ENCODE measurements around the gene ZNF142. TPM values are rescaled to one million over a fixed set of nuclear protein-coding genes. Genes with fewer than 3 reads are reported as not detected.

ZNF142 gene
- total and polyA plus RNA-seq, 2 of the 4 experiments (the other 2 are of a cell fraction), result 4.3 to 9.7 TPM

DNA sequence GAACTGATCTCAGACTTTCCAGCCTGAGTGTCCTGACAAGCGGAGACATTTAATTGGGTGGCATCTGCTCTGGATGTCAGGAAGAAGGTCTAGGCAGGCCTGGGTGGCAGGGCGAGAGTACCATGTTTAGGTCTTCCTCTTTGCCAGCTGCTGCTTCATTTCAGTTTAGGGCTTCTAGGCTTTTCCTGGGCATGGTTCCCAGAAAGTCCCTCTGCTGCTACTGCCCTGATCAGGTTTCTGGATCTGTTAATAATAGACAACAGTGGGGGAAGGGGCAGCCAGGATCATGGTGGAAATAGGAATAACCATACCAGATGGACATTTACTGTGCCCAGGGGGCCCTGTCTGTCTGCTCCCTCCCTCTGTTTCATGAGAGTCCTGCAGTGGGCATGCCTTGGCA lies 54.0 kb downstream of the ZNF142 start:
- Histone ChIP-seq H3K27ac (ENCODE audit: insufficient read depth, low read length) (no peak overlapping the region), H2AFZ (replicated peaks; ENCODE audit: low read length, poor library complexity) (peak overlapping the region; percentile 66), H4K5ac (ENCODE audit: low read depth, low read length) (no peak overlapping the region), H3K56ac (ENCODE audit: extremely low read depth, insufficient read depth, low read length) (no peak overlapping the region), H2BK20ac (ENCODE audit: low read depth, low read length) (no peak overlapping the region), H4K8ac (ENCODE audit: low read depth in 2 of 2, low read length in 2 of 2) (peak overlapping the region; percentile 15 to 41; a peak in 2 of 4 replicates), H2BK15ac (ENCODE audit: low read depth, low read length) (no peak overlapping the region), H3K9me1 (ENCODE audit: insufficient read depth, low read length) (no peaks in the 10 kb centered on the region), H3K23ac (ENCODE audit: low read depth, low read length) (0 out of 2 replicates have a peak overlapping the region, but pooled peaks have one; percentile 38), H4K20me1 (ENCODE audit: insufficient read depth, low read length) (no peaks in the 10 kb centered on the region), H3K4me1 (ENCODE audit: control insufficient read depth, insufficient read depth, low read length) (peaks cover 8% of the 10 kb centered on the region), H2BK5ac (ENCODE audit: low read depth, low read length, poor library complexity, severe bottlenecking) (no peak overlapping the region), H2AK9ac (replicated peaks; ENCODE audit: low read depth, low read length, poor library complexity) (peak overlapping the region; percentile 31), H3K4me3 (ENCODE audit: insufficient read depth, low read depth, low read length) (no peak overlapping the region), H2BK120ac (ENCODE audit: low read depth, low read length) (no peak overlapping the region), H3K9me3 (ENCODE audit: control insufficient read depth, insufficient read depth, low read length) (no peaks in the 10 kb centered on the region), H3K14ac (replicated peaks; ENCODE audit: low read depth, low read length) (0 out of 2 replicates have a peak overlapping the region, but pooled peaks have one; percentile 41), H4K91ac (ENCODE audit: insufficient read depth, low read depth, low read length) (no peak overlapping the region), H3K36me3 (ENCODE audit: control insufficient read depth, insufficient read depth, low read length) (no peaks in the 10 kb centered on the region), H3K27me3 (ENCODE audit: control insufficient read depth, insufficient read depth, low read length) (no peaks in the 10 kb centered on the region), H3K4me2 (ENCODE audit: low read depth, low read length) (peak overlapping the region; percentile 48; the same call in 1 of the 2 replicates), H3K4ac (ENCODE audit: low read depth, low read length) (peak overlapping the region; percentile 36), H3K9ac (ENCODE audit: low read depth, low read length) (no peak overlapping the region), H3K79me1 (ENCODE audit: low read depth in 1 of 2, low read length in 2 of 2) (no peaks in the 10 kb centered on the region), H3K18ac (ENCODE audit: low read depth, low read length) (no peak overlapping the region), H2AK5ac (ENCODE audit: low read depth, low read length) (no peak overlapping the region)
- intact Hi-C loops (cut with micrococcal nuclease), result loop anchor here (5.0 kb wide), 1 partner anchor 33 kb away; no protein-coding TSS in a partner anchor
- ChIA-PET CTCF (no interaction called here), POLR2A (ENCODE audit: unreplicated experiment) (no interaction called here)
- dilution Hi-C loops (cut with HindIII; ENCODE audit: low sequenced_read_pairs, unreplicated experiment), result no loop called here
- in situ Hi-C loops (cut with MboI; ENCODE audit: low sequenced_read_pairs), result no loop called here
- BruUV-seq (replicated peaks), result no TSS peak
- DNase-seq, result peak; percentile 78
- no CpG with 5 or more reads among the region's 2 CpGs for WGBS, 2 experiments (ENCODE audit: extremely low coverage in 2 of 2, insufficient read length in 1 of 2)
- TF ChIP-seq MAZ (IDR thresholded peaks at IDR 0.05; ENCODE audit: borderline replicate concordance, low read depth, low read length) (no peak), CEBPB (IDR thresholded peaks at IDR 0.05; ENCODE audit: low read depth, low read length) (no peak)
- TF ChIP-seq, protein P1, sequence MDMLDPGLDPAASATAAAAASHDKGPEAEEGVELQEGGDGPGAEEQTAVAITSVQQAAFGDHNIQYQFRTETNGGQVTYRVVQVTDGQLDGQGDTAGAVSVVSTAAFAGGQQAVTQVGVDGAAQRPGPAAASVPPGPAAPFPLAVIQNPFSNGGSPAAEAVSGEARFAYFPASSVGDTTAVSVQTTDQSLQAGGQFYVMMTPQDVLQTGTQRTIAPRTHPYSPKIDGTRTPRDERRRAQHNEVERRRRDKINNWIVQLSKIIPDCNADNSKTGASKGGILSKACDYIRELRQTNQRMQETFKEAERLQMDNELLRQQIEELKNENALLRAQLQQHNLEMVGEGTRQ (IDR thresholded peaks at IDR 0.05; ENCODE audit: low read depth, low read length), result no peak
- ATAC-seq (ENCODE audit: low read depth), result peak; percentile 36

Small RNA genes within 50 kb of the gene (microRNA-seq; reads per million reads assigned to microRNA genes)
- not detected for gene RNU6-136P (ENCODE audit: insufficient read depth, insufficient read length)

Small RNA genes within 50 kb of the gene (small RNA-seq; reads per million reads assigned to genes)
- gene RNU6-136P, result 0 reads per million in 5 experiments

Other genes starting within 250 kb of the ZNF142 start
- not detected in 2 replicates for gene VIL1, start 240.5 kb downstream of the ZNF142 start, total RNA-seq (2012; rRNA removed)
- not detected in 2 replicates for gene VIL1, start 240.5 kb downstream of the ZNF142 start, polyA plus RNA-seq (2012; rRNA removed)
- 6.5 and 7.5 TPM in 2 replicates for gene USP37, start 91.3 kb downstream of the ZNF142 start, total RNA-seq (2012; rRNA removed)
- gene USP37, start 91.3 kb downstream of the ZNF142 start, polyA plus RNA-seq (2012; rRNA removed), result 1.2 and 1.6 TPM in 2 replicates
- 70.5 and 71.0 TPM in 2 replicates for gene CNOT9, start 90.8 kb downstream of the ZNF142 start, total RNA-seq (2012; rRNA removed)
- gene CNOT9, start 90.8 kb downstream of the ZNF142 start, polyA plus RNA-seq (2012; rRNA removed), result 33.1 and 35.2 TPM in 2 replicates
- gene PLCD4, start 51.7 kb downstream of the ZNF142 start, total RNA-seq (2012; rRNA removed), result 1.4 and 2.0 TPM in 2 replicates
- gene PLCD4, start 51.7 kb downstream of the ZNF142 start, polyA plus RNA-seq (2012; rRNA removed), result 1.5 and 1.9 TPM in 2 replicates
- gene BCS1L, start 60 bp upstream of the ZNF142 start, total RNA-seq (2012; rRNA removed), result 39.1 and 39.2 TPM in 2 replicates
- 56.7 and 56.9 TPM in 2 replicates for gene BCS1L, start 60 bp upstream of the ZNF142 start, polyA plus RNA-seq (2012; rRNA removed)
- 54.4 and 56.5 TPM in 2 replicates for gene RNF25, start 12.4 kb upstream of the ZNF142 start, total RNA-seq (2012; rRNA removed)
- gene RNF25, start 12.4 kb upstream of the ZNF142 start, polyA plus RNA-seq (2012; rRNA removed), result 78.0 and 78.1 TPM in 2 replicates
- gene STK36, start 12.5 kb upstream of the ZNF142 start, total RNA-seq (2012; rRNA removed), result 15.3 and 17.6 TPM in 2 replicates
- 40.8 and 44.5 TPM in 2 replicates for gene STK36, start 12.5 kb upstream of the ZNF142 start, polyA plus RNA-seq (2012; rRNA removed)
- gene TTLL4, start 51.2 kb upstream of the ZNF142 start, total RNA-seq (2012; rRNA removed), result 8.3 and 9.0 TPM in 2 replicates
- gene TTLL4, start 51.2 kb upstream of the ZNF142 start, polyA plus RNA-seq (2012; rRNA removed), result 22.8 and 22.9 TPM in 2 replicates
- 4.2 and 5.2 TPM in 2 replicates for gene CYP27A1, start 122.5 kb upstream of the ZNF142 start, total RNA-seq (2012; rRNA removed)
- 4.5 and 5.3 TPM in 2 replicates for gene CYP27A1, start 122.5 kb upstream of the ZNF142 start, polyA plus RNA-seq (2012; rRNA removed)
- gene PRKAG3, start 172.2 kb upstream of the ZNF142 start, total RNA-seq (2012; rRNA removed), result not detected in 2 replicates
- not detected in 2 replicates for gene PRKAG3, start 172.2 kb upstream of the ZNF142 start, polyA plus RNA-seq (2012; rRNA removed)
- gene WNT6, start 200.2 kb upstream of the ZNF142 start, total RNA-seq (2012; rRNA removed), result not detected in 2 replicates
- gene WNT6, start 200.2 kb upstream of the ZNF142 start, polyA plus RNA-seq (2012; rRNA removed), result not detected in 2 replicates
- gene WNT10A, start 221.2 kb upstream of the ZNF142 start, total RNA-seq (2012; rRNA removed), result not detected in 2 replicates
- not detected in 2 replicates for gene WNT10A, start 221.2 kb upstream of the ZNF142 start, polyA plus RNA-seq (2012; rRNA removed)